ENCODE data around the gene C5orf24.
A peak's percentile ranks its signal among the peaks of the same experiment; 100 is the strongest.

- TF ChIP-seq CTCF (IDR thresholded peaks at IDR 0.05), result peak in 9 of 12 donors; percentile 10 to 47 (median 29)
- no peak for TF ChIP-seq POLR2A (IDR thresholded peaks at IDR 0.05)
These were observed 5.6 kb downstream of the C5orf24 start for GRCh38 chr5:134851307-134851923.
